HG03558 (cell line): ENCODE results near the gene JPT2.
"Not testable (repeated sequence)": the region's sequence is repeated elsewhere in the genome, so short reads cannot be mapped to it uniquely, and the experiment has no call there.

Experiments used
- ATAC-seq: cut with Tn5 transposase; IDR thresholded peaks from one replicate; pipeline ENCODE4 v1.9.1; 2021; ENCODE audit warnings: moderate number of reproducible peaks; ENCODE audit not compliant: unreplicated experiment; ENCODE audit errors: extremely low read depth

The JPT2 gene

DNA sequence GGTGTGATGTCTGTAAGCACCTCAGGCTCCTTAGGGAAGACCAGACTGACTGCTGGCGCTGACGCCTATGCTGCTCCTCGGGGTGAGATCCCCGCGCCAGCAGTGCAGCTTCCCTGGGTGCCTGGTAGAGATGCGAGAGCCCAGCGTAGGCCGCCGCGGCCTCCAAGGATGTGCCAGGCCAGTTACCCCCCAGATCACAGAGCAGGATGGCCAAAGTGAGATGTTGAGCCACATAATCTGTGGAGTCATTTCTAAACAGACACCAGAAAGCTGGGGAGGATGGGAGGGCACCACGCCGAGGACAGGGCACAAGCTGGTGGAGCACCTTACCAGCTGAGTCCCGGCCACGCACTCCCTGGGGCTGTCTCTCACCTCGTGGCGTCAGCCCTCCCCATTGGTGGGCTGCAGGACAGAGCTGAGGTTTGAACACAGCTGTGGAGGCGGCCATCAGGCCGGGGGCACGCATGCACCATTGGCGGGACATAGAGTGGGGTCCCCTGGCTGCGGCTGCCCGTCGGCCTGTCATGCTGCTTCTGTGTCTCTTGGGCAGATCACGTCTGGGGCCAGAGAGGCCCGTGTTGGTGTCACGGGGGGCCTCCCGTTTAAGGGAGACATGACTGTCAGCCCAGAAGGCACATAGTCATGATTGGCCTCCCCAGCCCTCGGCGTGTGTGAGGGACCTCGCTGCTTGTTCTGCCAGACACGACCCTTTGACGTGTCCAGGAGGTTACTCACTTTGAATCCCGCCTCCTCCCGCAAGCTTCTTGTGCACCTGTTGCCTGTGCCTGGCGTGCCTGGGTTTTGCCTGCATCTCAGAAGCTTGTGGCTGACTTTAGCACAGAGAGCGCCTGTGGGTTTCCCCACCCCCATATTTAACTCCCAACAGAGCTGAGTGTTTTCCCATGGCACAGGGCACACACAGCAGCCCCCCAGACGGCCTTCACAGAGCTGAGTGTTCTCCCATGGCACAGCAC lies 49.9 kb downstream of the JPT2 start:
- ATAC-seq, result no peak

- no peak for ATAC-seq
Observed at GRCh38 chr16:1729026-1729425, 50.9 kb downstream of the JPT2 start.

- ATAC-seq, result no peak
Observed at GRCh38 chr16:1729445-1729844, 51.4 kb downstream of the JPT2 start.

- no peak for ATAC-seq
Observed at GRCh38 chr16:1731073-1731472, 53.0 kb downstream of the JPT2 start.

GRCh38 chr16:1731603-1732002 lies 53.5 kb downstream of the JPT2 start:
- no peak for ATAC-seq

- ATAC-seq, result no peak
Observed at GRCh38 chr16:1732071-1732470, 54.0 kb downstream of the JPT2 start.

- ATAC-seq, result not testable (repeated sequence)
Observed at GRCh38 chr16:1732551-1732987, 54.5 kb downstream of the JPT2 start.

- no peak for ATAC-seq
Observed at GRCh38 chr16:1734123-1734522, 56.0 kb downstream of the JPT2 start.

DNA sequence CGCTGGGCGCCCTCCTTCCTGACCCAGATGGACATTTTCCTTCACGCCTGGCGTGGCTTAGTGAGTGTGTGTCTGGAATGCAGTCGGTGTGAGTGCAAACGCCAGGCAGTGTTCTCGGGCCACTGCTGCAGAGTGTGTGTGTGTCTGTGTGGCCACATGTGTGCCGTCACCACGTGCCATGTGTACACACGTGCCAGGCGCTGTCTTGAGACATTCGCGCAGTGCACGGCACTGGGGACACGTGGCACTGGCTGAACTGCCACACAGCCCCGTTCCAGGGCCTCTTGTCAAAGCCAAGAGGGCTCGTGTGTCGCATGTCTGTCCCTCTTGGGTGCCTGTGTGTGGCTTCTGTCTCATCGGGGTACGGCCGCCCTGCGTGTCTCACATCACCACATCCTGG lies 56.7 kb downstream of the JPT2 start:
- no peak for ATAC-seq

- no peak for ATAC-seq
Observed at GRCh38 chr16:1740234-1740633, 62.2 kb downstream of the JPT2 start.

DNA sequence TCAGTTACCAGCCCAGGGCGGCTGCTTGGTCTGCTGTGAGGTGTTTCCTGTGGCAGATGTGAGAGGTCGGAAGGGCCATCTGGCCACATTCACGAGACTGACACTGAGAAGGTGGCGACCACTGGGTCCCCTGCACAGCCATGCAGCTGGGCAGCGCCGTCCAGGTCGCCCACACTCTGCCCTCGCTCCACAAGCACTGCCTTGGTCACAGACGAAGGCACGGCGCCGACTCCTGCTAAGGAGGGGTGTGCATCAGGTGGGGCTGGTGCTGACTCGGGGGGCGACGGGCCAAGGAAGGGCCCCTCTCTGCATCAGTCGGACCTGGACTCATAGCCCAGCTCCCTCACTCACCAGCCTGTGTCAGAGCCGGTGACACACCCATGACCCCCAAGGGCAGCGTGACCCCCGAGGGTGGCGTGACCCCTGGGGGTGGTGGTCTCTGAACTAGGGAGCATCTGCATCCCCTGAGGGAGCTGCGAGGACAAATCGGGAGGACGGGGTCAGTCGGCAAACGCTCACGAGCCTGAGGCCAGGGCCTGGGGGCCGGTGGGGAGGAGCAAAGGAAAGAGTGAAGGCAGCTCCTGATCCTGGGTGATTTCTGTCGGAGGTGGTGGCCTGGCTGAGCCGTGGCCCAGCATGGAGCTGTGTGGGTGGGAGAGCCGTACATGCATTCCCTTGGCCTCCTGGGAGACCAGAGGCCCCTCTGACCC lies 62.9 kb downstream of the JPT2 start:
- ATAC-seq, result no peak

- ATAC-seq, result no peak
Observed at GRCh38 chr16:1741553-1742165, 63.6 kb downstream of the JPT2 start.

GRCh38 chr16:1743376-1744337 lies 65.6 kb downstream of the JPT2 start:
- no peak for ATAC-seq

- ATAC-seq, result no peak
Observed at GRCh38 chr16:1744338-1744840, 66.3 kb downstream of the JPT2 start.

- no peak for ATAC-seq
Observed at GRCh38 chr16:1745181-1745899, 67.3 kb downstream of the JPT2 start.

DNA sequence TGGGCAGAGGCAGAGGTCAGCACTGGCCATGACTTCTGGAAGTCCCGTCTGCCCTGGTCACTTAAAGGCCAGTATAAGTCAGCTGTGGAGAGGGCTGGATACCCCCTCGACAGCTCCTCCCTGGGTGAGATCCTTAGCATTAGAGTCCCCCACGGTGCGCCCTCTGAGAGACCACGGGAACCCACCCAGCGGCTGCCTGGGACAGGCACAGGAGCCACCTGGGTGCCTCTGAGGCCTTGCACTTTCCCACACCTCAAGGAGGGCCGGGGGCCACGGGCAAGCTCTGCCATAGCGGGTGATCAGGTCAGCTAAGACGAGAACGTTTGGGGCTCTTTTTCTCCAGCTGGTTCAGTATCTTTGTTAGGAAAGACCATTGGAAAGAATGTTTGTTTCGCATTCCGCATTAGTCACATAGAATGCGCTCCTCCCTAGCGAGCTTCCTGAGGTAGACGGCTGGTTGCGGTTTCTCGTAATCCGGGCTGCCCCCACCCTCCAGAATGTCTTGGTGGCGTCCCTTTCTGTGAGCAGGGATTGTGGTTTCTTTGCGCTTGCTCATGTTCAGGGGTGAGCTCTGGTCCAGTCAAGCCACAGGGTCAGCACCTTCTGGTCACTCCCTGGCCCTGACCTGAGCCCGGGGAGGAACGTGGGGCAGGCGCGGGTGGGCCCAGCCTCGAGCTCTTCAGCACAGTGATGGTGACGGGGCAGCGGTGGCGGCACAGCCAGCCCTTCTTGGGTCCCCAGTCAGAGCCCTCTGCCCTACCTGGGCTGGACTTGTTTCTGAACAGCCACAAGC lies 68.0 kb downstream of the JPT2 start:
- ATAC-seq, result no peak

DNA sequence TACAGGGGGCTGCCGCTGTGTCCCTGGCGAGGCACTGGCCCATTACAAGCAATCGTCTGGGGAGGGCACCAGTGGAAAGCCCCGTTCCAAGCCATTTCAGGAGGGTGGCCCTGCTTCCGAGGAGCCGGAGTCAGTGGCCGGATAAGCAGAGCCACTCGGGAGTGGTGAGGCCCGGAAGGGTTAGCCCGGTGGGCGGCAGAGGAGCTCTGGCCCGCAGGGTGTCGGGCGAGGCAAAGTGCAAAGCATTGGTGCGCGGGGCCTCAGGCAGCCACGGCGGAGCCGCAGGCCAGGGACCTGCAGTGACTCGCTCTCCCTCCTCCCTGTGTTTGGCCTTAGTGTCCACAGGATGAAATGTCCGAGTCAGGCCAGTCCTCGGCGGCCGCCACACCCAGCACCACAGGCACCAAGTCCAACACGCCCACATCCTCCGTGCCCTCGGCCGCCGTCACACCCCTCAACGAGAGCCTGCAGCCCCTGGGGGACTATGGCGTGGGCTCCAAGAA lies 68.7 kb downstream of the JPT2 start:
- no peak for ATAC-seq

DNA sequence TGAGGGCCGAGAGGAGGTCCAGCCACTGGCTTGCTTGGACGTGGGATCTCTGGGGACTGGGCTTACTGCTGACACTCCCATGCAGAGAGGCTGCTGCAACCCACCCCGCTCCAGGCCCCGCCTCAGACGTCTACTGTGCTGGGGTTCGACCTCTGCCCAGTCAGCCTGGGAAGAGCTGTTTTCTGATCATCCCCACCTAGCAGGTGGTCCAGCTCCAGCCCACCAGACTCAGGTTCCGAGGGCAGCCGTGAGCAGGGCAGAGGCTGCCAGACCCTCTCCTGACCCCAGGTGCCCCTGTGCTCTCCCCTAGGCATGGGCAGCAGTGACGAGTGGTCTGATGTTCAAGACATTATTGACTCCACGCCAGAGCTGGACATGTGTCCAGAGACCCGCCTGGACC lies 69.9 kb downstream of the JPT2 start:
- ATAC-seq, result no peak
